HG02798 (cell line): Measurements from ENCODE around the gene ARHGEF16.

Source experiments
- ATAC-seq: cut with Tn5 transposase; IDR thresholded peaks from one replicate; pipeline ENCODE4 v1.9.1; 2021; ENCODE audit warnings: mild to moderate bottlenecking; ENCODE audit not compliant: unreplicated experiment, poor library complexity

Gene ARHGEF16

DNA sequence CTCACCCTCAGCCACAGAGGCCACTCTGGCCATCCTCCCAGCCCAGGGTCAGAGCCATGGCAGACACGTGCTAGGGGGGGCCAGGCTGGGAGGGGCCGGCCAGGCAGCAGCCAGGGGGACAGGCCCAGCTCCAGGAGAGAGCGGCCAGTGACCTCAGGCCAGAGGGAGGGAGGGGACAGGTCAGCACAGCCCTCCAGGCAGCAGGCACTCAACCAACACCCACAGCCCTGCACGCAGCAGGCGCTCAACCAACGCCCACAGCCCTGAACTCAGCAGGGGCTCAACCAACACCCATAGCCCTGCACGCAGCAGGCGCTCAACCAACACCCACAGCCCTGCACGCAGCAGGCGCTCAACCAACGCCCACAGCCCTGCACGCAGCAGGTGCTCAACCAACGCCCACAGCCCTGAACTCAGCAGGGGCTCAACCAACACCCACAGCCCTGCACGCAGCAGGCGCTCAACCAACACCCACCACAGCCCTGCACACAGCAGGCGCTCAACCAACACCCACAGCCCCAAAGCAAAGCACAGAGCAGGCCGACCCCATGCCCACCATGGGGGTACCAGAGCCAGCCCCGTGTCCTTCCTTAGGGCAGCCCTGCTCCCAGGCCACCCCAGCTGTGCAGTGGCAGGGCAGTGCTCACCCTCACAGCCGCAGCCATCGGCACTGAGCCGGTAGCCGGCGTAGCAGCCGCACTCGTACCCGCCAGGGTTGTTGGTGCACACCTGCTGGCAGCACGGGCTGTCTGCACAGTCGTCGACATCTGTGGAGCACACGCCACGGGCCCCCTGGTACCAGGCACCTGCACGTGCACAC lies 55.9 kb downstream of the ARHGEF16 start:
- no peak for ATAC-seq

DNA sequence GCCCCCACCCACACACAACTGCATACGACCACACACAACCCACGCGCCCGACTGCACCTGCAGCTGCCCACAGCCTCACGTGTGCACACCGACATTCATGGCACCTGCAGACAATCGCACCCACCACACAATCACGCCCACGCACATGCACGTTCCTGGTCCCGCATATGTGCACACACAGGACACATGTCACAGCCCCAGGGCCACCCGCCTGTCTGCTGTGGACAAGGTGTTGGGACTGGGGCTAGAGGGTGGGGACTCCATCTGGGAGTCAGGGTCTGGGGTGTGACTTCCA lies 56.4 kb downstream of the ARHGEF16 start:
- no peak for ATAC-seq

DNA sequence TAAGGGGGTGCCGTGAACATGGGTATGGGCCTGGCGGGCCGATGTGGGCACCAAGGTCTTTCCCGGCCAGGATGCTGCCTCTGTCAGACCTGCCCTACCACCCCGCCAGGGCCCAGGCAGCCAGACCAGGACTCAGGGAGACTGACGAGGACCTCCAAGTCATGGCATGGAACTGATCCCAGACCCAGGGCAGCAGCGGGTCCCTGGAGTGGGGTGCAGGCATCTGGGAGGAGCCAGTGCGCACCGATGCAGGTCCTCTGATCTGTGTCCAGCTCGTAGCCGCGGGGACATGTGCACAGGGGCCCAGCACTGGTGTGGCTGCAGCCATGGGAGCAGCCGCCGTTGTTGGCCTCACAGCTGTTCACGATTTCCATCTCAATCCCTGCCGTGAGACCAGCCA lies 56.8 kb downstream of the ARHGEF16 start:
- ATAC-seq: no peak

DNA sequence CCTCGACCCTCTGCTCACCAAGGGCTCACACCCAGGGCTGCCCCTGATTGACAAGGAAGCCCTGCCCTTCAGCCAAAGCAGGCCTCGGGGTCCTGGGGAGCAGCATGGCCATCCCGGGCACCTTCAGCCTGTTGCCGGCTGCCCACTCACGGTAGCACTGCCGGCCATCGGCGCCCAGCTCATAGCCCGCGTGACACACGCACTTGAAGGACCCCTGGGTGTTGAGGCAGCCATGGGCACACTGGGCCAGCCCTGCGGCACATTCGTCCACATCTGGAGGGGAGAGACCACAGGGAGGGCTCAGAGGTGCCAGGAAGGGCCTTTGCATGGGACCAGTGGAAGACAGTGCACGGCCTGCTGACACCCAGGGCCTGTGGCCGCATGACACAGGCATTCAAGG lies 57.4 kb downstream of the ARHGEF16 start:
- no peak for ATAC-seq

DNA sequence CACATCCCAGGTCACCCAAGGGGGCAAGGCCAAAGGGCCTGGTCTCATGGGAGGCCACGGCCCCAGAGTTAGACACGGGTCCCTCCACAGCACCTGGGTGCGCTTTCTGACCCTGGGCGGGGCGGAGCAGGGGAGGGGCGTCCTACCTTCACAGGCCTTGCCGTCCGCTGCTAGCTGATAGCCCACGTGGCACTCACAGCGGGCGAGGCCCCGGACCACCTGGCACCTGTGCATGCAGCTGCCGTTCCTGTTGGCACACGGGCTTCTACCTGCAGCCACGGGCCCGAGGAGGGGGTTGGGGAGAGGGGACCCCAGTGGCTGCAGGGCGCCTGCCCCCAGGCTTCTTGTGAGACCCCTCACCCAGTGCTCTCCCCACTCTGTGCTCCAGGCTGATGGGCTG lies 59.9 kb downstream of the ARHGEF16 start:
- no peak for ATAC-seq

DNA sequence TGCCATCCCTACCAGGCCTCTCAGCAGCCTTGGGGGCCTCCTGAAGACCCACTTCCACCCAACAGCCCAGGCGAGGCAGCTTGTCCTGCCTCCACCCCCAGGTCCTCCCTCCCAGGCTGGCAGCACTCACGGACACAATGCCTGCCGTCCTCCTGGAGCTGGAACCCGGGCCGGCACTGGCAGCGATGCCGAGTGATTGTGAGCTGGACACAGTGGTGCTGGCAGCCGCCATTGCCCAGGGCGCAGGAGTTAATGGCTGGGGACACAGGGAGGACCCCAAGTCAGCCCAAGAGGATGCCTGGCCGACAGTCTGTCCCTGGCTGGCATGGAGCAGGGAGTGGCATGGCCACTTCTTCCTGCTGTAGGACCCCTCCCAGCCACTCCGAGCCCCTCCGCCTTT lies 60.8 kb downstream of the ARHGEF16 start:
- ATAC-seq: no peak

DNA sequence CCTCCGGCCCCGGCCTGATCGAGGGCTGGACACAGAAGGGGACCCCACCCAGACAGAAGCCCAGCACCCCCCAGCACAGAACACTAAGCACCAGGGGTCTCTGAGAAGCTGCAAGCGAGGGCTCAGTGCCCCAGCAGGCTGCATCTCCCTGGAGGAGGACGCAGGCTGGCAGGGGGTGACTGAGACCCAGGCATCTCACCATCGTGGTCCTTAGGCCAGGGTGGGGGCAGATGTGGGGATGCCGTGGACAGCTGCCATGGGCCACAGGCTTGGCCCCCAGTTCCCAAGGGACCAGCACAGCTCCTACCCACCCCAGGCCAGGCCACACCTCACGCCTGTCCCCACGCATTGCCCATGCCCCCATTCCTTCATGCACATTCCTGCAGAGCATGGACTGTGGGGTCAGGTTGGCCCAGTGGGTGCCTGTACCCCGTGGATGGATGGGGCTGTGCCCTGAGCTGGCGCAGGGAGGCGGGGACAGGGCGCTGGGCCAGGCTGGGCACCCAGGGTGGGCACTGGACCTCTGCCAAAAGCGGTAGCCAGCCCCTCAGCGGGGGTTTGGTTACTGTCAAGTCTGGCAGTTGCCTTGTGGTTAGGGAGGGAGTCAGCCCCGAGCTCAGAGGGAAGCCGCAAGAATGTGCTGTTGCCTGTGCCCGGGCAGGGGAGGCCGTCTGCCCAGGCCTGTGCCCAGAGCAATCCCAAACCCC lies 61.5 kb downstream of the ARHGEF16 start:
- no peak for ATAC-seq

DNA sequence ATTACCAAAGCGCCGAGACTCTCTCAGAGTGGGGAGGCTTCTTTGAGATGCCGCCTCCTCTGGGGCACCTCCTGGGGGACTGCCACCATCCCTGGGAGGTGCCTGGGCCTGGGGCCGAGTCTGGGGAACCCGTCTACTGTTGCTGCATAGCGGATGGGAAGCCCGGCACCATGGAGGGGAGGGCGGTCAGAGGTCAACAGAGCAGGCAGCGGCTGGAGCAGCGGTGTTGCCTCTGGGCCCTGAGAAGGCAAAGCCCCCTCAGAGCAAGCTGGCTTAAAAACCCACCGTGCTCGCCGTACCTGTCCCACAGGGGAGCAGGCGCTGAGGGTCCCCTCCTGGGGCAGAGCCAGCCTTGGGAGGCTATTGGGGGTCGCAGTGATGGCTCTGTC lies 62.0 kb downstream of the ARHGEF16 start:
- ATAC-seq: no peak

DNA sequence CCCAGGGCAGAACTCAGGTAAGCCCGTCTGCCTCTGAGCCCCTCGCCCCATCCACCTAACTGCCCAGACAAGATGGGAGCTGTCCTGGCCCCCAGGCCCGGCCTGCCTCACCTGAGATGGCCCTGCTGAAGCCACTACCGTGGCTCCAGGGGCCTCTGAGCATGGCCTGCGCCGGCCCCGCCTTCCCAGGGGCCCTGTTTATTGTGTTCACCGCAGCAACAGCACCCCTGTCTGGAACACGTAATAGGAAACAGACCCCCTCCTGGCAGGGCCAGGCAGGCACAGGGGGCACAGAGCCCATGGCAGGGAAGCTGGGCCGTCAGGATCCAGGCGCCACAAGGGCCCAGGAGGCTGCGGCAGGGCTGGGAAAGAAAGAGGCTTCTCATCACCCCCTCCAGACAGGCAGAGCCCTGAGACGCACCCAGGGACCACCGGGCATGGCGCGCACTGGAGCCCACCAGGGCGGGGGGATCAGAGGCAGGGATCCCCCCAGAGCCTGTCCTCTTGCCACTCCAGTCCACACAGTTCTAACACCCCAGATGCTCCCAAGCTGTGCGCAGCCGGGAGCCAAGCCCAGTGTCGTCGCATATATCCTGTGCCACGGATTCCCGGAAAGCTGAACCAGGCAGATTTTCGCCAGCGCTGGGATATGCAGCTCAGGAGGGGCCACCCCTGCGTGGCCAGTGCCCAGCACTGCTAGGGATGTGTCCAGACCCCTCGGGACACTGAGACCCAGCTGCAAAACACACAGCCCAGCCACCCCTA lies 62.6 kb downstream of the ARHGEF16 start:
- ATAC-seq: no peak

DNA sequence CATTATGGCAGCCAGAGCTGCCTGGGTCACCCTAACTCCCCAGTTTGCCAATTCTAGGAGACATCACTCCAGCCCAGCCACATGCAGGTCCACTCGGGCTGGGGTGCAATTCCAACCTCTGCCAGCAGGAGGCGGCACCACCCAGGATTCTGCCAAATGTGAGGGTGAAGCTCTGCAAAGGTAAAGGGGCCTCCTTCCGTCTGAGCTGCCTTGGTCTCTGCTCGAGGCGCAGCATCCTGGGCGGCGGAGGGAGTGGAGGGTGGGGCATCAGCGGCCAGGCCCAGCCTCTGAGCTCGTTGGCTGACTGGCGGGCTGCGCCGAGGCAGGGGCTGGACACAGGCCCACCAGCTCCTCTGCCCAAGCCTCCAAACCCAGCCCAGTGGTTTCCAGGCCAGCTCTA lies 63.8 kb downstream of the ARHGEF16 start:
- ATAC-seq: no peak

DNA sequence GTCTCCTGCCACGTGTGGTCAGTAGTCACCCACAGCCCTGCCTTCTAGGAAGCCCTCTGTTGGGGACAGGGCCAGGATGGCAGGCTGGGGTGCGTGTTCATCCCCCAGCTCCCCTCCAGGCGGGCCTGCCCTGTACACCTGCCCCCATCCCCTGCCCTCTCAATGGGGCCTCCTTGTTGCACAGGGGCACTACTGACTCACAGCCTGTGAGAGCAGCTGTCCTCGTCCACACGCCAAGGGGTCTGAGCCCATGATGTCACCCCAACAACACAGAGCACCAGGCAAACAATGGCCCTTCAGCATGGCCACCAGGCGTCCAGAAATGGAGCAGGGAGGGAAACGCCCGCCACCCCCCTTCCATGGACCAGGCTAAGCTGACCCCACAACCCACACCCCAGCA lies 64.3 kb downstream of the ARHGEF16 start:
- ATAC-seq: no peak

DNA sequence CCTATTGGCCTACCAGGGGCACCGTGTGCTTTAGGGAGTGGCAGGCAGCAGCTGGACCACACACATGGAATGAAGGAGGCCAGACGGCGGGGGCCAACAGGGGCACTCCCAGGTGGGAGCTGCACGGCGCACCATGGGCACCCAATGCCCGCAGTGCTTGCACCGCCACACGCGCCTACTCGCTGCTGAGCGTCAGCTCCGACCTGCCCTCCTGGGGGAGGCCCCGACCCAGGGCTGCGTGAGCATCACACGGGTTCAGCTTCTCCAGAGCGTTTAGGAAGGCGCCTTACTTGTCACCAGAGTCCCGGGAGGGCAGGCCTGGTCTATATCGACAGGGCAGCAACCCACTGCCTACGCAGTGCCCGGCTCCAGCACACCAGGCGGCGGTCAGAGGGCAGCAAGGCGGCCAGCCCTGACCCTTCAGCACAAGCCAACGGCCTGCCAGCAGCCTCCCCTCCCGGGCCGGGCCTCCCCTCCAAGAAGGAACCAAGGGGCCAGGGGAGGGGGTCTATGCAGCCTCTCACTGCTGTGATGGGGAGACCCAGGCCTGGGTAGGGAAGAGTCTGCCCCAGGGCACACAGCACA lies 64.9 kb downstream of the ARHGEF16 start:
- no peak for ATAC-seq

DNA sequence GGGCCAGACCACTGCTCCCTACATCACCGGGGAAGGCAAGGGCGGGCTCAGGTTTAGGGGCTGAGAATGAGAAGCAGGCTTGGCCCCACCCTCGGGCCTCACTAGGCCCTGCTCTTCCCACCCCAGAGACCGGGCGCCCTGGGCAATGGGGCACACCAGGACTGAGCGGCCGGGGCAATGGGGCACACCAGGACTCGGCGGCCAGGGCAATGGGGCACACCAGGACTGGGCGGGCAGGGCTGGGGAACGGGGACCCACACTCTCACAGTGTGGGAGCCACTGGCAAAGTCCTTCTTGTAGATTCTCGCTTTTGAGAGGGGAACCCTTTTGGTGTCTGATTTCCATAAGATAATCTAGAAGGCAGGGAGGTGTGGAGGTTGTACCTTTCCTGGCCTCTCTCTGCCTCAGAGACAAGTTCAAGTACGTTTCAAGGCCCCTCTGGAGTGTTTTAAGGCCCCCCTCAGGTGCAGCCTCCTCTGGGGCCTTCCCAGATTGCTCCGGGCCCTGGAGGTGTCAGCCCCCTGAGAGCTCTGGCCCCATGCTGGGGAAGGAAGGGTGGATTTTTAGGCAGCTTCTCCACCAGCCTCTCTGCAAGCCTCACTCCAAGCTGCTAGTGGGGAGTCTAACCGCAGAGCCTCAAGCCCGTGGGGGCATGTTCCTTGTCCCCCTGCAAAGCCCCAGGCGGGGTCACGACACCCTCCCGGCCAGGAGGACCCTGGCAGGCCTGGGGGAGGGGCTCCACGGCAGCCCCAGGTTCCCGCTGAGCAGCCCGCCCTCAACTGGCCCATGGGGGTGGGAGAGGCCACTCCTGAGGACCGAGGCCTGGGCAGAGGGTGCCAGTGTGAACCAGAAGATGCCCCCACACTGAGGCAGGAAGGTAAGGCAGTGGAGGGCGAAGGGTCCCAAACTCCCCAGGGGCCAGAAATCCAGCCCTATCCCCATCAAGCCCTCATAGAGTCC lies 66.2 kb downstream of the ARHGEF16 start:
- ATAC-seq: no peak

DNA sequence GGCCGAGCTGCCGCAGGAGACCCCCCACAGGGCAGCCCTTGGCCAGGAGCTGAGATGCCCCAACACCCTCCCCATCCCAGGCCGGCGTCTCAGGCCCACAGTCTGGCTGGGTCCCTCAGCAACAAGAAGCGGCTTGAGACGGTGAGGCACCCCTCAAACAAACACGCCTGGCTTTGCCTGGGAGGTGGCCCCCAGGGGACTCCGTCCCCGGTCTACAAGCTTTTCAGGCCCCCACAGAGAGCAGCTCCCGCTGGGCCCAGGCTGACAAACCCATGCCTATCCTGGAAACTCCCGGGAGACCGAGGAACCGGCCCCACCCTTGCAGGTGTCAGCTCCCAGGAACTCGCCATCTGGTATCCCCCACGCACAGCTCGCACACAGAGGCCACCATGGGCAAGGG lies 67.0 kb downstream of the ARHGEF16 start:
- ATAC-seq: no peak

DNA sequence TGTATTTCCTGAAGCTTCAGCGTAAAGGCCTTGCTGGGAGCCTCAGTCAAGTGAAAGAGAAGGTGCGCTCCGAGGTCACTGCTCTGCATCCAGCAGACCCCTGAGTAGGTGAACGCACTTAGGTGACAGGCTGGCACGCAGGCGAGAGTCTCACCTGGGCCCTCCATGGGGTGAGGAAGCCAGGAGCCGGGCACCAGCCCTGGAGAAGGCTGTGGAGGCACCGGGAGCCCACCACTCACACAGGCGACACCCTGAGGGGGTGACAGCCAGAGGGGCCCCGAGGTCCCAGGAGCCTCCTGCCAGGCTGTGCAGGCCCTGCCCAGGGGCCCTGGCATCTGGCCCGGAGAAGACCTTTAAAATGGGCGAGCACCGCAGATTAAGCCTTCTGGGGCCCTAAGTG lies 67.6 kb downstream of the ARHGEF16 start:
- ATAC-seq: no peak

DNA sequence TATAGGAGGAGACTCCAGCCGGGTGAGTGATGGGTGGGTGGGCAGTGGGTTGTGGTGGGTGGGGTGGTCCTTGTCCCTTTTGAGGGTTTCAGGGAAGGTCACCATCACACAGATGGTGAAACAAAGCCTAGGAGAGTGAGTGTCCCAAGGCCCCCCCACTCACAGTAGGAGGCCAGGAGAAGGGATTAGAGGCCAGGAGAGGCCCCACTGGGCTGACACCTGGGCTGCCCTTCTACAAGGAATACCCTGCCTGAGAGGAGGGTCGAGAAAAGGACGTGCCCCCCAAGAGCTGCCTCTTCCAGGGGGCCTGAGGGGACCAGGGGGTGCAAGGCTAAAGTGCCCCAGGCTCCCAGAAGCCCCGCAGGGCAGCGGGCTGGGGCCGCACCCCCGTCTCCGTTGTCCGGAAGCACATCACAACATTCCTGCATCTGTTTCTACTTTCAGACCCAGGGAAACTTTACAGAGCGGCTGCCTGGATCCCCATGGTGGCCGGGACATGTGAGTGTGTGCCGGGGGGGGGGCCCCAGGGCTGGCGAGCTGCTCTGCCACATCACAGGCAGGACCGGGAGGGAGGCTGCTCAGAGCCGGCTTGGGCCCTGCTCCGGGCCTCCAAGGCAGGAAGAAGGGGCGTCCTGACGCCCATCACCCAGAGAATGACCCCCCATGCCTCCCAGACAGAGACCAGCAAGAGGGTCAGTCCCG lies 68.2 kb downstream of the ARHGEF16 start:
- ATAC-seq: no peak

DNA sequence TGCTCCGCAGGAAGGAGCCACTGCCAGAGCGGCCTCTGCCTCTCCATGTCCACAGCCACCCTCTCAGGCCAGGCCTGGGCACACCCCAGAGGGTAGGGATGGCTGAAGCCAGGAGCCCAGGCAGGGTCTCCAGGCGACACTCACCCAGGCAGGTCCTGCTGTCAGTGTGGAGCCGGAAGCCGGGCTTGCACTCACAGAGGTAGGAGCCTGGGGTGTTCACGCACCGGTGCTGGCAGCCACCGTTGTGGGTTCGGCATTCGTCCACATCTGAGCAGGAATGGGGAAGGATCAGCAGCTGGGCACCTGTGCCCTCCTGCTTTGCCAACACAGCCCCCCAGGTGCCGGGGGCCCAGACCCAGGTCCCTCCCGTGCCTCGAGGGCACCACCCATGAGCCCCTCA lies 69.5 kb downstream of the ARHGEF16 start:
- no peak for ATAC-seq

DNA sequence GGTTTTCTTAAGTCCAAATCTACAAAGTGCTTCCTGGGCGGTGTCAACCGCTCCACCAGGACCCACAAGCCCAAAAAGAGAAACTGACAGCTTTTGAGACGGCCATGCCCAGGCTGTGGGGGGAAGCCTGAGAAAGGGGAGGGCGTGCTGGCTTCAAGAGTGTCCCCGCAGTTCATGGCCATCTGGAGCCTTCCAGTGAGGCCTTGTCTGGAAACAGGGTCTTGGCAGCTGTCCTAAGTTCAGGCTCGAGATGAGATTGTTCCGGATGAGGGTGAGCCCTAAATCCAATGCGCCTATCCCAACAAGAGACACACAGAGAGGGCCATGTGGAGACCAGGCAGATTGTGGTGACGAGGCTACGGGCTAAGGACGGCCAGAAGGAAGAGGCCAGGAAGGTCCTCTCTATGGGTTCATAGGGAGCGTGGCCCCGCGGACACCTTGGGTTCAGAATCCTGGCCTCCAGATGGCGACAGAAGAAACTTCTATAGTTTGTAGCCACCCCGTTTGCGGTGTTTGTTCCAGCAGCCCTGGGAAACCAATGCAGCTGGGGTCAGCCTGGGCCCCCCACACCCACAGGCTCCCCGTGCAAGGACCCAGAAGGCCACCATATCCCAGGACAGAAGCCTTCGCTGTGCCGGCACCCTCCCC lies 70.2 kb downstream of the ARHGEF16 start:
- ATAC-seq: no peak
